ENCODE measurements around the gene PLCB2. TPM values are rescaled to one million over a fixed set of nuclear protein-coding genes. Genes with fewer than 3 reads are reported as not detected.

The PLCB2 gene
- polyA plus RNA-seq, 1 of the 3 experiments (the other 2 are of a cell fraction), result 0.15 TPM

DNA sequence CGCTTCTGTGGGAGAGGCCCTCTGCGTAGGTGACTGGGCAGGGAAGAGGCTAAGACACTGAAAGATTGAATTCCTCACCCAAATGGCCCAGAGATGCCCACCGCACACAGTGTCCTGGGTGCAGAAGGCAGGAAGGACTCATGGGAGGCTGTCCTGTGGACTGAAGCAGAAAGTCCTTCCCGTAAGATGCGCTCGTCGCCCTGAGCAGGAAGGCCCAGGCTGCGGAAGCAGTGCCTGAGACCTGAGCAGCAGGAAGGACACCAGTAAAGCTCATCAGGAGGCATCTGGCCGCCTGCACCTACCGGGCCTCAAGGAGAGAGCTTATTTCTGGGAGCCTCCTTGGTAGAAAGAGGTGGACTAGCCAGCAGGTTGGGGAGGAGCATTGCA lies 65.5 kb downstream of the PLCB2 start:
- Histone ChIP-seq H3F3A (replicated peaks; ENCODE audit: insufficient read depth) (peaks cover 1% of the 10 kb centered on the region), H3K27me3 (ENCODE audit: insufficient read depth) (peaks cover 15% of the 10 kb centered on the region), H4K20me1 (ENCODE audit: insufficient read depth) (peaks cover 5% of the 10 kb centered on the region; the same call in 1 of the 2 replicates), H3K36me3 (replicated peaks in 1 of 2; ENCODE audit: control insufficient read depth in 1 of 2, insufficient read depth in 2 of 2, low read length in 1 of 2) (no peaks in the 10 kb centered on the region), H3K9me3 (no peaks in the 10 kb centered on the region), H2AFZ (ENCODE audit: low read depth) (no peak overlapping the region), H3K4me1 (ENCODE audit: control insufficient read depth in 1 of 2, insufficient read depth in 2 of 2, low read depth in 1 of 2, low read length in 1 of 2) (peaks cover 5 to 24% of the 10 kb centered on the region in 2 experiments; a peak in 2 of 4 replicates), H3K4me3 (ENCODE audit: low read depth in 2 of 2, low read length in 1 of 2) (no peak overlapping the region), H3K79me2 (ENCODE audit: insufficient read depth) (no peaks in the 10 kb centered on the region), H3K9me2 (no peaks in the 10 kb centered on the region), H3K27ac (ENCODE audit: low read depth in 2 of 2, low read length in 1 of 2) (no peak overlapping the region), H3K9ac (no peak overlapping the region), H3K4me2 (no peak overlapping the region)
- WGBS (ENCODE audit: low lambda C conversion rate), result 96% methylated on average over 10 of the region's 10 CpGs
- ChIA-PET POLR2A (no interaction called here), CTCF (interaction anchor here (1.5 to 34.5 kb wide), 4 partner anchors 24 to 78 kb away, joined by 4 to 720 read pairs (median 18); no protein-coding TSS in a partner anchor)
- no peak for DNase-seq
- TF ChIP-seq MXI1 (IDR thresholded peaks at IDR 0.05; ENCODE audit: low read depth, low read length) (no peak), FOSL2 (IDR thresholded peaks at IDR 0.05; ENCODE audit: borderline replicate concordance, low read depth) (no peak), NFIC (IDR thresholded peaks at IDR 0.05; ENCODE audit: borderline replicate concordance) (no peak), EP300 (IDR thresholded peaks at IDR 0.05; ENCODE audit: borderline replicate concordance in 1 of 2, low read depth in 1 of 2, low read length in 1 of 2) (no peak), MEF2A (IDR thresholded peaks at IDR 0.05; ENCODE audit: borderline replicate concordance, low read depth) (no peak), POLR2AphosphoS5 (IDR thresholded peaks at IDR 0.05; ENCODE audit: low read depth, low read length) (no peak), TAF1 (IDR thresholded peaks at IDR 0.05; ENCODE audit: borderline replicate concordance, low read depth, low read length) (no peak), SIN3A (IDR thresholded peaks at IDR 0.05; ENCODE audit: borderline replicate concordance, low read depth, low read length) (no peak), EZH2phosphoT487 (IDR thresholded peaks at IDR 0.05; ENCODE audit: borderline replicate concordance, low read depth) (no peak)

DNA sequence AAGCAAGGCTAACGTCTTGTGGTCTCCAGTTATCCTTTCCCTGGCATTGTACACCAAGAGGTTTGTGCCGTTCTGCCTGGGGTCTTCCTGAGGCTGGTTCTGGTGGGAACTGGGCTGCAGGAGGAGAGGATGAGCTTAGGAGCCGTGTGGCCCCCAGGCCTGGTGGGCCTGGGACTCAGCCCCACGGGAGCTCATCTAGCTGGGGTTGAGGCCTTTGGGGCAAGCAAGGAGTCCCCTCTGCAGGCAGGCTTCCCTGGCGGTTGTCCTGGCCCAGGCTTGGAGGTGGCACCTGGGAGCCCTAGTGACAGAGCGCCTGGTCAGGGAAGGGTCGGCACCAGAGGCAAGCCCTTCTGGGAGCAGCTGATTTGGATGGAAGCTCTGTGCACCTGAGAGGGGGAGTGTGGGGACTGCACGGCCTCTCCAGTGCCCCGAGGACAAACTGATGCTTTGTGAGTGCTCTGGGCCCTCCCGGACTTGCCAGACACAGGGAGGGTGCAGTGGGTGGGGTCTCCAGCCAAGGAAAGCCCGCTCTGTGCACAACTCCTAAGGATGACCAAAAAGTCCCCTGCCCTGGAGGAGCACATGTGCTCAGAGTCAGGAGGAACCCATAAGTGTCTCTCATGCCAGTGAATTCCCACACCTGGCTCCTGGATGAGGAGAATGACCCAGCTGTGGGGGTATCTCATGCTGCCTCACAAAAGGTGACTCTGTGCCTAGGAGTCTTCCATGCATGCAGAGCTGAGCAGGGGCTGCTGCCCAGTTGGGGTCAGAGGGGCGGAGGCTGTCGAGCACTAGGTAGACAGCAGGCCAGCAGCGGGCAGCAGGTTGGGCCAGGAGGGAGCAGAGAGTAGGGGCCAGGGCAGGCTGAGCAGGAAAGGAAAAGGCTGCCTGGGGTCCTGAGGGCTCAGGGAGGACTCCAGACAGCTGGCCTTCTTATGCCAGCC lies 66.2 kb downstream of the PLCB2 start:
- no peak overlapping the region for H3K4me2 ChIP-seq
- ChIA-PET CTCF (interaction anchor here (1.3 to 34.5 kb wide), 6 partner anchors 17 to 68 kb away, joined by 4 to 720 read pairs (median 6); partner anchors contain the start of gene PLCB2), POLR2A (interaction anchor here (1.5 kb wide), 1 partner anchor 38 kb away, joined by 3 read pairs; no protein-coding TSS in a partner anchor)
- H3K9me3 ChIP-seq, result no peaks in the 10 kb centered on the region
- no peaks in the 10 kb centered on the region for H3K9me2 ChIP-seq
- no peak overlapping the region for H3K27ac ChIP-seq (ENCODE audit: low read depth in 2 of 2, low read length in 1 of 2)
- no peak overlapping the region for H3K9ac ChIP-seq
- peaks cover 5 to 24% of the 10 kb centered on the region in 2 experiments; a peak in 2 of 4 replicates for H3K4me1 ChIP-seq (ENCODE audit: control insufficient read depth in 1 of 2, insufficient read depth in 2 of 2, low read depth in 1 of 2, low read length in 1 of 2)
- no peaks in the 10 kb centered on the region for H3K36me3 ChIP-seq (replicated peaks in 1 of 2; ENCODE audit: control insufficient read depth in 1 of 2, insufficient read depth in 2 of 2, low read length in 1 of 2)
- TF ChIP-seq FOXJ3 (CRISPR knock-in tag; IDR thresholded peaks at IDR 0.05), result no peak
- no peak for TF ChIP-seq TAF1 (IDR thresholded peaks at IDR 0.05; ENCODE audit: borderline replicate concordance, low read depth, low read length)
- TF ChIP-seq MEF2A (IDR thresholded peaks at IDR 0.05; ENCODE audit: borderline replicate concordance, low read depth), result no peak
- no peak for TF ChIP-seq EP300 (IDR thresholded peaks at IDR 0.05; ENCODE audit: borderline replicate concordance in 1 of 2, low read depth in 1 of 2, low read length in 1 of 2)
- TF ChIP-seq, protein P1, sequence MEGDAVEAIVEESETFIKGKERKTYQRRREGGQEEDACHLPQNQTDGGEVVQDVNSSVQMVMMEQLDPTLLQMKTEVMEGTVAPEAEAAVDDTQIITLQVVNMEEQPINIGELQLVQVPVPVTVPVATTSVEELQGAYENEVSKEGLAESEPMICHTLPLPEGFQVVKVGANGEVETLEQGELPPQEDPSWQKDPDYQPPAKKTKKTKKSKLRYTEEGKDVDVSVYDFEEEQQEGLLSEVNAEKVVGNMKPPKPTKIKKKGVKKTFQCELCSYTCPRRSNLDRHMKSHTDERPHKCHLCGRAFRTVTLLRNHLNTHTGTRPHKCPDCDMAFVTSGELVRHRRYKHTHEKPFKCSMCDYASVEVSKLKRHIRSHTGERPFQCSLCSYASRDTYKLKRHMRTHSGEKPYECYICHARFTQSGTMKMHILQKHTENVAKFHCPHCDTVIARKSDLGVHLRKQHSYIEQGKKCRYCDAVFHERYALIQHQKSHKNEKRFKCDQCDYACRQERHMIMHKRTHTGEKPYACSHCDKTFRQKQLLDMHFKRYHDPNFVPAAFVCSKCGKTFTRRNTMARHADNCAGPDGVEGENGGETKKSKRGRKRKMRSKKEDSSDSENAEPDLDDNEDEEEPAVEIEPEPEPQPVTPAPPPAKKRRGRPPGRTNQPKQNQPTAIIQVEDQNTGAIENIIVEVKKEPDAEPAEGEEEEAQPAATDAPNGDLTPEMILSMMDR (IDR thresholded peaks at IDR 0.05), result no peak
- no peak for TF ChIP-seq RCOR1 (IDR thresholded peaks at IDR 0.05; ENCODE audit: low read length)
- TF ChIP-seq FOSL2 (IDR thresholded peaks at IDR 0.05; ENCODE audit: borderline replicate concordance, low read depth), result no peak
- no peak for TF ChIP-seq SMC3 (IDR thresholded peaks at IDR 0.05; ENCODE audit: low read depth, low read length)
- TF ChIP-seq RXRA (IDR thresholded peaks at IDR 0.05; ENCODE audit: borderline replicate concordance, low read depth), result no peak
- TF ChIP-seq, protein P2, sequence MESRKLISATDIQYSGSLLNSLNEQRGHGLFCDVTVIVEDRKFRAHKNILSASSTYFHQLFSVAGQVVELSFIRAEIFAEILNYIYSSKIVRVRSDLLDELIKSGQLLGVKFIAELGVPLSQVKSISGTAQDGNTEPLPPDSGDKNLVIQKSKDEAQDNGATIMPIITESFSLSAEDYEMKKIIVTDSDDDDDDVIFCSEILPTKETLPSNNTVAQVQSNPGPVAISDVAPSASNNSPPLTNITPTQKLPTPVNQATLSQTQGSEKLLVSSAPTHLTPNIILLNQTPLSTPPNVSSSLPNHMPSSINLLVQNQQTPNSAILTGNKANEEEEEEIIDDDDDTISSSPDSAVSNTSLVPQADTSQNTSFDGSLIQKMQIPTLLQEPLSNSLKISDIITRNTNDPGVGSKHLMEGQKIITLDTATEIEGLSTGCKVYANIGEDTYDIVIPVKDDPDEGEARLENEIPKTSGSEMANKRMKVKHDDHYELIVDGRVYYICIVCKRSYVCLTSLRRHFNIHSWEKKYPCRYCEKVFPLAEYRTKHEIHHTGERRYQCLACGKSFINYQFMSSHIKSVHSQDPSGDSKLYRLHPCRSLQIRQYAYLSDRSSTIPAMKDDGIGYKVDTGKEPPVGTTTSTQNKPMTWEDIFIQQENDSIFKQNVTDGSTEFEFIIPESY (IDR thresholded peaks at IDR 0.05; ENCODE audit: borderline replicate concordance, low read depth), result no peak
- H3K79me2 ChIP-seq (ENCODE audit: insufficient read depth), result no peaks in the 10 kb centered on the region
- H3K4me3 ChIP-seq (ENCODE audit: low read depth in 2 of 2, low read length in 1 of 2), result no peak overlapping the region
- peaks cover 15% of the 10 kb centered on the region for H3K27me3 ChIP-seq (ENCODE audit: insufficient read depth)
- peaks cover 5% of the 10 kb centered on the region; the same call in 1 of the 2 replicates for H4K20me1 ChIP-seq (ENCODE audit: insufficient read depth)
- DNase-seq, result no peak
- WGBS (ENCODE audit: low lambda C conversion rate), result 78% methylated on average over 5 of the region's 14 CpGs
- no peak overlapping the region for H2AFZ ChIP-seq (ENCODE audit: low read depth)
- peaks cover 4% of the 10 kb centered on the region for H3F3A ChIP-seq (replicated peaks; ENCODE audit: insufficient read depth)

All from SK-N-SH (cell line).